HL-60/S4 treated with retinoic acid at 250 ng/mL for 4 days and 3 days (cell line): ENCODE data around the gene VTN.
"Not testable (repeated sequence)": the region's sequence is repeated elsewhere in the genome, so short reads cannot be mapped to it uniquely, and the experiment has no call there.

Experiments
- in situ Hi-C: fragments of 300-500 bp; cut with MboI; formaldehyde crosslinking; loops from 2 replicates; pipeline ENCODE4 v1.7.0; 2022; ENCODE audit warnings: low sequenced_read_pairs

The VTN gene

GRCh38 chr17:28344435-28344901, 25.6 kb downstream of the VTN start:
- in situ Hi-C loops, result no loop called here

- in situ Hi-C loops, result no loop called here
Observed at GRCh38 chr17:28344011-28344410, 26.1 kb downstream of the VTN start.

DNA sequence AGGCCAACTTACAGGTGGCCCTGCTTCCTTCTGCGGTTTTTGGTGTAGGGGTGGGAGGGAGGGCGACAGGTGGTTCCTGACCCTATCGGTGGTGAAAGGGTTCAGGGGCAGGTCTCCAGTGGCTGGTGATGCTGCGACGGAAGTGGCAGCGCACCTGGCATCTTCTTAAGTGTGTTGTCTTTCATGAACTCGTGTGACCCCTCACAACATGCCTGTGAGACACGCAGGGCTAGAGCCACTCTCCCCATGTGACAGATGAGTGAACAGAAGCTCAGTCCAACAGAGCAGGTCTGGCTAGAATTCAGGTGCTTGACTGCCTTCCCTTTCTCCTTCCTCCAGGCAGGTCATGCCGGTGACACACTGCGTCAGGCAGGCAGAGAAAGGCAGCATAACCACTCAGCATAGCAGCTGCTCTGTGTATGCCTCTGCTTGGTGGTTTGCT, 26.6 kb downstream of the VTN start:
- in situ Hi-C loops, result no loop called here

DNA sequence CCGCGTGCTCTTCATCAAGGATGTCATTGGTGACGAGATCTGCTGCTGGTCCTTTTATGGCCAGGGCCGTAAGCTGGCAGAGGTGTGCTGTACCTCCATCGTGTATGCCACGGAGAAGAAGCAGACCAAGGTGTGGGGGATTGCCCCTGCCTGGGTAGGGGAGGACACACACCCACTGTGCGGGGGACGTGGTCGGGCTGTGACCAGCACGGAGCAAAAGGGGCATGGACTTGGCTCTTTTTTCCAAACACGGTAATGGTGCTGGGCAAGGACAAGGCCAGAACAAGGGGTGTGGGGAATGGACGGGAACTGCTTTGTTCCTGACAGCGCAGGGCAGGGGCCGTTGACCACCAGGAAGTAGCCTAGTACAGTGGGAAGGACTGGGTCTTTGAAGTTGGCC, 27.8 kb downstream of the VTN start:
- in situ Hi-C loops, result no loop called here

GRCh38 chr17:28341516-28341915, 28.6 kb downstream of the VTN start:
- in situ Hi-C loops, result no loop called here

DNA sequence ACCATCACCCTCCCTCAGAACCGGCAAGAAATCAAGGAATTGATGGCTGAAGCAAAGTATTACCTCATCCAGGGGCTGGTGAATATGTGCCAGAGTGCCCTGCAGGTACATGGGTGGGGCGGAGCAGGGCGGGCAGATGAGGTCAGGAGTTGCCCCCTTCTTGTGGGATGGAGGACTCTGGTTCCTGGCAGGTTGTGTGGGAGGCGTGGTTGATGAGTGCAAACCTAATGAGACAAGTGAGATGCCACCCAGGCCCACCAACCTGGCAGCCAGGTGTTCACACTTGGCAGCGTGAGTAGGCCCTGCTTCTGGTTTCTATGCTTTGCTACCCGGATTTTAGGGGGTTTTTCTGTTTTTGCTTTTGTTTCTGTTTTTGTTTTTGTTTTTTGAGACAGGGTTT, 29.7 kb downstream of the VTN start:
- in situ Hi-C loops, result no loop called here

DNA sequence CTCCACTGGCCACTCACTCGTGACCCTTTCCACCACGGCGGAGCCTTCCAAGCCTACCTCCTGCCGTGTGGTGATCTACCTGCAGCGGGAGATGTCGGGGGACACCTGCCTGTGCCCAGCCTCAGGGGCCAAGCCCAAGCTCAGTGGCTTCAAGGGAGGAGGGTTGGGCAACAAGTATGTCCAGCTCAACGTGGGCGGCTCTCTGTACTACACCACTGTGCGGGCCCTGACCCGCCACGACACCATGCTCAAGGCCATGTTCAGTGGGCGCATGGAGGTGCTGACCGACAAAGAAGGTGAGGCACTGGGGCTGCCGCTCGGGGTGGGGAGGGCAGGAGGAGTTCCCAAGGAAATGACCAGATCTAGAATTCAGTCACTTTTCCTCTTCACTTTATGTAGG, 30.7 kb downstream of the VTN start:
- in situ Hi-C loops, result no loop called here

- in situ Hi-C loops, result not testable (repeated sequence)
Observed at GRCh38 chr17:28338769-28339212, 31.3 kb downstream of the VTN start.

- in situ Hi-C loops, result no loop called here
Observed at GRCh38 chr17:28338056-28338768, 31.9 kb downstream of the VTN start.

- in situ Hi-C loops, result no loop called here
Observed at GRCh38 chr17:28335959-28336871, 33.9 kb downstream of the VTN start.

- in situ Hi-C loops, result no loop called here
Observed at GRCh38 chr17:28335201-28335958, 34.7 kb downstream of the VTN start, which contains the start of the genes IFT20 and TNFAIP1. IFT20 (minus strand) TSS chr17:28335472; CDS start chr17:28331985, 3,487 bp downstream. TNFAIP1 (plus strand) TSS chr17:28335761; CDS start chr17:28339522, 3,761 bp downstream.

DNA sequence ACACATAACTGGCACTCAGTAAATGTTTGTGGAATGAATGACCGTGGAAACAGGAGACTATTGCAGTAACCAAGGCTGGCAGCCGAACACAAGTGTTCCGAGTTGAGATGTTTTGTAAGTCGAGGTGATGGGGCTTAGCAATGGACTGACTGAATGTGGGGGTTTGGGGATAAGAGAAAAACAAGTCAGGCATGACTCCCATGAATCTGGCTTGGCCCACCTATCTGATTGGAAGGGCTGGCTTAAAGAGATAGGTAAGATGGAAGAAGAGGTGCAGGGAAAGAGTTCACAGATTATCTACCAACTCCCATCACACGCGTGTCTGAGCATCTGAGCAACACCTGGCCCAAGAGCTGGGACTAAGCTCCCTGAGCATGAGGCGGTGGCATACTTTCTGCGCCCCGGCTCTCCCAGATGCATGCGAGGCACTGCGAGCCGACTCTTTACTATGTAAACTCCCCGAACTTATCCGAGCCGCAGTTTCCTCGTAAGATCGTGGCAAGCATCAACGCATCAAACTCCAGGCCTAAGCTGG, 35.4 kb downstream of the VTN start:
- in situ Hi-C loops, result no loop called here

DNA sequence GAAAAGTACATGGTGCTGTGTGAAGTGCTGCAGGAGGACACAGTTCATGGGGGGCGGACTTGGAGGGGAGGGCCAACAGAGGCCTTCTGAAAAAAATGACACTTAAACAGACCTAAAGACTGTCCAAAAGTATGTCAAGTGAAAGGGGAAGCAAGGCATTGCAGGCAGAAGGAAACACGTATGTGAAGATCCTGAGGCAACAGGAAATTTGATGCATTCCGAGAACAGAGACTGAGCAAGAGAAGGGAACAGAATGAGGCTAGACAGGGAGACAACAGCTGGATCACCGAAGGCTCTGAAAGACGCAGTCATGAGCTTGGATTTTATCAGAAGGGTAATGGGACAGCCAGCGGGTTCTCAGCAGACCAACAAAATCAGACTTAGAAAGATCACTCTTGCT, 35.9 kb downstream of the VTN start:
- in situ Hi-C loops, result no loop called here

DNA sequence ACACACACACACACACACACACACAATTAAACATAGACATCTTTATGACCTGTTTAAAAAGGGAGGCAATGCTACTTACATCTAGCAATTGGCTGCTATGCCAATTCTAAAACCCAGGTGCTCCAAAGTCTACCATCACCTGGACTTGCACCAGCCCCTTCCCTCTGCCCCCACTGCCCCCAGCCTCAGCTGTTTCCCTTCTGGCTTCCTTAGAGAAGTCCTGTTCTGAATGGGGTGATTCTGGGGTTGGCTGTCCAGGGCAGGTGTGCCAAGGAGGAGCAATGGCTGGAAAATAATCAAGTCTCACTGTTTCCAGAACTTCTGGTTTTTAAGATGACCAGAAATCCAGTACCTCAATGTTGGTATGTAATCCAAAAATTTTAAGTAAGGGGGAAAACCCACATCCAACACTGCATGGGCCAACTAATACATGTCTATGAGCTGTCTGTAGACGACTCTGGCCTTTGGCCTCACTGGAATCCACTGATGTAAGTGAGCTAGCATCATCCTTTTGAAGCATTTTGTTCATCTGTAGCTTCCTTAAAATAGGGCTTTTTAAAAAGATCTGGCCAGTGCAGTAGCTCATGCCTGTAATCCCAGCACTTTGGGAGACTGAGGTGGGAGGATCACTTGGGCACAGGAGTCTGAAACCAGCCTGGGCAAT, 36.9 kb downstream of the VTN start:
- in situ Hi-C loops, result no loop called here

DNA sequence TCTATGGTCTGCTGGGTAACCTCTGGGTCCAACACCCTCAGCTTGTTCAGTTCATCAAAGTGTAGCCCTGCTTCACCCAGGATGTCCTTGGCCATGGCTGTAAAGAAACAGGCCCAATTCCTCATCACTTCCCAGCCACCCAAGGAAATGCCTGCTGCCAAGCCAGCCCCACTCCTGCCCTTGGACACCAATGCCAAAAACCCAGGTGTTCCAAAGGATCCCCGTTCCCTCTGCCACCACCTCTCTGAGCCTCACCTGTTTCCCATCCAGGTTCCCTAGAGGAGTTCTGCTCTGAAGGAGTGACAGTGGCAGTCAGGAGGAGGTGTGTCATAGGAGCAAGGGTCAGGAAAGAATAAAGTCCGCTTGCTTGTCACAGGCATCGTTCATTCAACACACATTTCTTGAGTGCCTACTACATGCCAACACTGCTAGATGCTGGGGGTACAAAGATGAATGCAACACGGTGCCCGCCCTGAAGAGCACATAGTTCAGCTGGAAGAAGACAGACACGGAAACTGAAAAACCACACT, 38.2 kb downstream of the VTN start:
- in situ Hi-C loops, result no loop called here

DNA sequence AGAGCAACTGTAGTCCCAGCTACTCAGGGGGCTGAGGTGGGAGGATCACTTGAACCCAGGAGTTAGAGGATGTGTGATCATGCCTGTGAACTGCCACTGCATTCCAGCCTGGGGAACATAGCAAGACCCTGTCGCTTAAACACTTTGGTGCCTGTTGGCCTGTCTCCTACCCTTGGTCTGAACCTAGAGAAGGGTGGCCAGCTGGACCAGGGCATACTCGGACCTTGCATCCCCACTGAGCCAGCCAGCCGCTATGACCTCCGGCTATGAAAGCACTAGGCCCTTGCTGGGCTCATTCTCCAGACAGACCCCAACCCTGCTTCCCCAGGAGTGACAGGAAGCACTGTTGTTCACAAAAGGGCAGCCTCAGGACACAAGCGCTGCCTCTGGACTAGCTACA, 39.4 kb downstream of the VTN start:
- in situ Hi-C loops, result no loop called here

DNA sequence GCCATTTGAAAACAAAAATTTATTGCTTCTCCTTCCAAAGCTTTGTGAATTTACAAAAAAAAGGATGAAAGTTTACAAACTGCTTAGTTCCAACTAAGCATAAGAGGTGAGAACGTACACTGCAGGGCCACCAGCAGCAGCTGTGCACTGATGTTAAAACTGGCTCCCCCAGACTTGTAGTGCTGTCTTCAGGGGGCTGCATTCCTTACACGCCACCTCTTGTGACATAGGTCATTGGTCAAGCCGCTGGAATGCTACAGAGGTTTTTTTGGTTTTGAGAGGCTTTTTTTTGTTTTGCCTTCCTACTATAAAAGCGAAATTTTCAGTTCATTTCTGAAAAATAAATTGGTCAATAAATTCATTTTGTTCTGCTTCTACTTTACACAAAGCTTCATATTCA, 41.8 kb downstream of the VTN start:
- in situ Hi-C loops, result no loop called here

DNA sequence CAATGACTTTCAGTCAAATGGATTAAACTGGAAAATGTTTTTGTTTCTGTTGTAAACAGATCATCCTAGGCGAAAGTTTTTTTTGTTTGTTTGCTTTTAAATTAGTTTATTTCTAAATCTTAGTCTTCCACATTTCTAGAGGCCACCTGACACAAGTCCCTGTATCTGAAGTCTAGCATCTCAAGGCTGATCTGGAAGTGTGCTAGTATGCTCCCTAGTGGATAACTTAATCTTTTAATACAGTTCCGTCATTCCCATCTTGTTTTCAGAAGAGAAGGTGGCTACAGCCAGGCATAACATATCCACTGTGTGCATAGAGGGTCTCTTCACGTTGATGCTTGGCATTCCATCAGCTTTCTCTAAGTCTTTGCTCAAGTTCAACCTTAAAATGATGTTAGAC, 42.4 kb downstream of the VTN start:
- in situ Hi-C loops, result no loop called here

GRCh38 chr17:28327031-28327607, 43.0 kb downstream of the VTN start:
- in situ Hi-C loops, result no loop called here

GRCh38 chr17:28326114-28326513, 44.0 kb downstream of the VTN start:
- in situ Hi-C loops, result no loop called here
